ENCODE results near the gene MTMR2. TPM values are rescaled to one million over a fixed set of nuclear protein-coding genes. Genes with fewer than 3 reads are reported as not detected.

The MTMR2 gene
- total RNA-seq, 1 experiment from 2014 or later, result 59.0 TPM

DNA sequence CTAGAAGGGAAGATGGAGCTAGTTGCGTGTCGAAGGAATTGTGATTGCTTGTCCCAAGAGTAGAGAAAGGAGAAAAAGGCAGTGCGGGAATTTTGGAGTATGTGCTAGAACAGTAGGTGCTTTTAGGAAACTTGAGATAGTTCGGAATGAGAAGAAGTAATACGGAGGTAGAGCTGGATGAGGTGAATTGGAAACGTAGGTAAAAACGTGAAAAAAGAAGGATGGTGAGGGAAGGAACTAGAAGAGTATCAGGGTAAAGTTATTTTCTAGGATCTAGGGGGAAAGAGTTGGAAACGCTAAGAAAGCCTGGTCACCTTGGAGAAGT is 132.2 kb downstream of the MTMR2 start:
- Histone ChIP-seq H3K9ac (ENCODE audit: extremely low read depth, insufficient read length, low read length) (peak overlapping the region; percentile 98), H4K91ac (ENCODE audit: insufficient read length, low read depth, low read length) (no peak overlapping the region), H3K14ac (ENCODE audit: insufficient read depth, low read length) (no peak overlapping the region), H4K20me1 (ENCODE audit: control insufficient read depth, insufficient read depth, insufficient read length) (no peaks in the 10 kb centered on the region), H3T11ph (ENCODE audit: low read length) (no peak overlapping the region), H3K9me3 (ENCODE audit: control insufficient read depth, low read depth, low read length) (no peaks in the 10 kb centered on the region), H4K5ac (ENCODE audit: insufficient read length, low read depth, low read length) (no peak overlapping the region), H4K8ac (replicated peaks; ENCODE audit: insufficient read length, low read depth, low read length) (no peak overlapping the region), H2BK15ac (ENCODE audit: low read depth, low read length) (no peak overlapping the region), H2BK120ac (ENCODE audit: low read depth, low read length, poor library complexity, severe bottlenecking) (no peak overlapping the region), H3K4me2 (ENCODE audit: insufficient read depth, insufficient read length, low read length) (peak overlapping the region; percentile 93), H3K23ac (ENCODE audit: insufficient read length, low read depth, low read length) (no peak overlapping the region), H3K56ac (ENCODE audit: insufficient read length, low read depth, low read length) (no peak overlapping the region), H3K27ac (ENCODE audit: insufficient read length, low read depth, low read length) (no peak overlapping the region), H3K4ac (ENCODE audit: low read depth, low read length) (no peak overlapping the region), H2AK5ac (ENCODE audit: insufficient read length, low read length) (no peak overlapping the region), H3K79me1 (ENCODE audit: insufficient read depth, low read depth, low read length, poor library complexity, severe bottlenecking) (no peaks in the 10 kb centered on the region), H3K79me2 (ENCODE audit: insufficient read depth, low read length) (peaks cover 22% of the 10 kb centered on the region; the same call in 1 of the 2 replicates), H2BK20ac (ENCODE audit: low read depth, low read length, poor library complexity, severe bottlenecking) (no peak overlapping the region), H2AFZ (ENCODE audit: low read length) (no peak overlapping the region), H3K18ac (ENCODE audit: insufficient read length, low read depth, low read length) (no peak overlapping the region), H3K27me3 (ENCODE audit: insufficient read depth, low read length) (no peaks in the 10 kb centered on the region), H3K23me2 (ENCODE audit: insufficient read length, low read depth, low read length, poor library complexity, severe bottlenecking) (peaks cover 8% of the 10 kb centered on the region), H3K4me1 (ENCODE audit: insufficient read depth, low read length) (no peaks in the 10 kb centered on the region), H2BK5ac (ENCODE audit: insufficient read length, low read length) (no peak overlapping the region), H2BK12ac (ENCODE audit: insufficient read length, low read depth, low read length) (no peak overlapping the region)
- TF ChIP-seq, protein P1, sequence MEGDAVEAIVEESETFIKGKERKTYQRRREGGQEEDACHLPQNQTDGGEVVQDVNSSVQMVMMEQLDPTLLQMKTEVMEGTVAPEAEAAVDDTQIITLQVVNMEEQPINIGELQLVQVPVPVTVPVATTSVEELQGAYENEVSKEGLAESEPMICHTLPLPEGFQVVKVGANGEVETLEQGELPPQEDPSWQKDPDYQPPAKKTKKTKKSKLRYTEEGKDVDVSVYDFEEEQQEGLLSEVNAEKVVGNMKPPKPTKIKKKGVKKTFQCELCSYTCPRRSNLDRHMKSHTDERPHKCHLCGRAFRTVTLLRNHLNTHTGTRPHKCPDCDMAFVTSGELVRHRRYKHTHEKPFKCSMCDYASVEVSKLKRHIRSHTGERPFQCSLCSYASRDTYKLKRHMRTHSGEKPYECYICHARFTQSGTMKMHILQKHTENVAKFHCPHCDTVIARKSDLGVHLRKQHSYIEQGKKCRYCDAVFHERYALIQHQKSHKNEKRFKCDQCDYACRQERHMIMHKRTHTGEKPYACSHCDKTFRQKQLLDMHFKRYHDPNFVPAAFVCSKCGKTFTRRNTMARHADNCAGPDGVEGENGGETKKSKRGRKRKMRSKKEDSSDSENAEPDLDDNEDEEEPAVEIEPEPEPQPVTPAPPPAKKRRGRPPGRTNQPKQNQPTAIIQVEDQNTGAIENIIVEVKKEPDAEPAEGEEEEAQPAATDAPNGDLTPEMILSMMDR (conservative IDR thresholded peaks at IDR 0.05), result no peak
- WGBS (ENCODE audit: extremely low coverage, insufficient read length, low lambda C conversion rate), result 100% methylated on average over 4 of the region's 8 CpGs
- Mint-ChIP-seq H3K4me3 (peak overlapping the region; percentile 95 to 98), H3K27ac (peak overlapping the region in 2 of 3 experiments; percentile 27 to 69; a peak in 4 of 7 replicates), H3K27me3 (ENCODE audit: low read depth) (no peaks in the 10 kb centered on the region), H3K9me3 (no peaks in the 10 kb centered on the region), H3K4me1 (peaks cover 36 to 40% of the 10 kb centered on the region in 2 experiments), H3K36me3 (ENCODE audit: insufficient read depth in 1 of 3, low read depth in 3 of 3) (peaks cover 6 to 22% (median 12%) of the 10 kb centered on the region in 3 experiments; a peak in 6 of 7 replicates)
- no peak for DNase-seq

All from H9 (cell line).